WERI-Rb-1 (cell line): Measurements from ENCODE around the gene DLL1.
A peak's percentile ranks its signal among the peaks of the same experiment; 100 is the strongest.

Experiments
- DNase-seq: peaks from one replicate; pipeline ENCODE4 v3.0.0-alpha.2; 2020
- H3K27ac ChIP-seq: fragments of 250-450 bp; sonication (Bioruptor Pico); 2 replicates; pipeline ENCODE4 v1.5.1; 2020; ENCODE audit warnings: mild to moderate bottlenecking, moderate library complexity
- H3K27me3 ChIP-seq: fragments of 250-450 bp; sonication (Bioruptor Pico); 2 replicates; pipeline ENCODE4 v1.5.1; 2021; ENCODE audit warnings: mild to moderate bottlenecking, low read depth, moderate library complexity; ENCODE audit not compliant: insufficient read depth, severe bottlenecking
- H3K36me3 ChIP-seq: fragments of 250-450 bp; sonication (Bioruptor Pico); 2 replicates; pipeline ENCODE4 v1.5.1; 2020; ENCODE audit warnings: mild to moderate bottlenecking, moderate library complexity
- H3K4me3 ChIP-seq: 2 replicates; pipeline ENCODE4 v1.5.1; 2011; ENCODE audit warnings: low read depth, mild to moderate bottlenecking, control low read depth, low read length
- H3K9me3 ChIP-seq: fragments of 250-450 bp; sonication (Bioruptor Pico); 2 replicates; pipeline ENCODE4 v1.5.1; 2021; ENCODE audit warnings: mild to moderate bottlenecking, moderate library complexity; ENCODE audit not compliant: severe bottlenecking
- CTCF ChIP-seq: IDR thresholded peaks from 2 replicates; pipeline ENCODE4 v1.5.1; 2011; ENCODE audit warnings: low read depth, mild to moderate bottlenecking, control low read depth, inconsistent platforms, low read length

The DLL1 gene

GRCh38 chr6:170245475-170245992 is 45.3 kb downstream of the DLL1 start:
- TF ChIP-seq CTCF: no peak
- Histone ChIP-seq H3K9me3 (no peaks in the 10 kb centered on the region), H3K4me3 (no peak overlapping the region), H3K27me3 (peaks cover 5% of the 10 kb centered on the region), H3K36me3 (no peaks in the 10 kb centered on the region), H3K27ac (no peak overlapping the region; the same call in 1 of the 2 replicates)
- DNase-seq: no peak

GRCh38 chr6:170244721-170245474 is 46.0 kb downstream of the DLL1 start:
- H3K27ac ChIP-seq: peak overlapping the region; percentile 27
- peaks cover 5% of the 10 kb centered on the region for H3K27me3 ChIP-seq
- H3K4me3 ChIP-seq: peak overlapping the region; percentile 38
- no peaks in the 10 kb centered on the region for H3K36me3 ChIP-seq
- no peak for TF ChIP-seq CTCF
- H3K9me3 ChIP-seq: no peaks in the 10 kb centered on the region
- peak; percentile 66 for DNase-seq

GRCh38 chr6:170243791-170244291 is 47.0 kb downstream of the DLL1 start:
- H3K36me3 ChIP-seq: no peaks in the 10 kb centered on the region
- peaks cover 5% of the 10 kb centered on the region for H3K27me3 ChIP-seq
- peak; percentile 97 for DNase-seq
- H3K4me3 ChIP-seq: peak overlapping the region; percentile 38
- TF ChIP-seq CTCF: no peak
- H3K27ac ChIP-seq: peak overlapping the region; percentile 62
- no peaks in the 10 kb centered on the region for H3K9me3 ChIP-seq

- no peaks in the 10 kb centered on the region for H3K9me3 ChIP-seq
- peak overlapping the region; percentile 38 for H3K4me3 ChIP-seq
- no peaks in the 10 kb centered on the region for H3K36me3 ChIP-seq
- H3K27me3 ChIP-seq: peaks cover 5% of the 10 kb centered on the region
- DNase-seq: no peak
- H3K27ac ChIP-seq: peak overlapping the region; percentile 62
- TF ChIP-seq CTCF: no peak
These were observed 47.5 kb downstream of the DLL1 start for GRCh38 chr6:170243386-170243785.

- Histone ChIP-seq H3K9me3 (no peaks in the 10 kb centered on the region), H3K27me3 (no peaks in the 10 kb centered on the region), H3K36me3 (no peaks in the 10 kb centered on the region), H3K27ac (no peak overlapping the region), H3K4me3 (no peak overlapping the region)
- DNase-seq: no peak
- no peak for TF ChIP-seq CTCF
These were observed 51.9 kb downstream of the DLL1 start for GRCh38 chr6:170238741-170239565.
